Measurements from ENCODE around the gene MEGF11.

MEGF11 gene

DNA sequence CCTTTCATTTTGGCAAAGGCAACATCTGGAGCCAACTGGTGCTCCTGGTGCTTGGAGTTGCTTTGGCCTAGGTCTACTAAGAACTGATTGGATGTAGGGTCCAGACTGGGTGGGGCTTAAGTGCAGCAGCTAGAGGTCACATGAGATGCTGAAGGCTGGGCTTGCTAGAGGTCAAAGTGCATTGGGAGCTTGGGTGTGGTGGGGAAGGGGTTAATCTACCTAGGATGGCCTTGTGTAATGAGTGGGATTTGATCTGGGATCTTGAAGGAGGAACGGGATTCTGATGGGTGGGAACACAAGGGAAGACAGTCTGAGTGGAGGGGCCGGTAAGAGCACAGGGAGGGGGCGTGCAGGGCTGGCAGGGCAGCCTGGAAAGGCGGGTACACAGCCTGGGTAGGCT lies 258.7 kb downstream of the MEGF11 start:
- H3K27me3 Mint-ChIP-seq (ENCODE audit: low read depth): peaks cover 75% of the 10 kb centered on the region
- no peak for TF ChIP-seq CTCF (IDR thresholded peaks at IDR 0.05; ENCODE audit: unreplicated experiment in 3 of 3)
- H3K27ac Mint-ChIP-seq: no peak overlapping the region
- H3K36me3 Mint-ChIP-seq (ENCODE audit: low read depth): no peaks in the 10 kb centered on the region
- H3K4me3 Mint-ChIP-seq: no peak overlapping the region
- H3K9me3 Mint-ChIP-seq: no peaks in the 10 kb centered on the region
- H3K4me1 Mint-ChIP-seq: peaks cover 10% of the 10 kb centered on the region

- no peak overlapping the region for H3K4me3 Mint-ChIP-seq
- H3K27ac Mint-ChIP-seq: no peak overlapping the region
- no peak for TF ChIP-seq CTCF (IDR thresholded peaks at IDR 0.05; ENCODE audit: unreplicated experiment in 3 of 3)
- no peaks in the 10 kb centered on the region for H3K9me3 Mint-ChIP-seq
- peaks cover 10% of the 10 kb centered on the region for H3K4me1 Mint-ChIP-seq
- H3K27me3 Mint-ChIP-seq (ENCODE audit: low read depth): peaks cover 73% of the 10 kb centered on the region
- no peaks in the 10 kb centered on the region for H3K36me3 Mint-ChIP-seq (ENCODE audit: low read depth)
These were observed 259.8 kb downstream of the MEGF11 start for GRCh38 chr15:65993762-65994161.

DNA sequence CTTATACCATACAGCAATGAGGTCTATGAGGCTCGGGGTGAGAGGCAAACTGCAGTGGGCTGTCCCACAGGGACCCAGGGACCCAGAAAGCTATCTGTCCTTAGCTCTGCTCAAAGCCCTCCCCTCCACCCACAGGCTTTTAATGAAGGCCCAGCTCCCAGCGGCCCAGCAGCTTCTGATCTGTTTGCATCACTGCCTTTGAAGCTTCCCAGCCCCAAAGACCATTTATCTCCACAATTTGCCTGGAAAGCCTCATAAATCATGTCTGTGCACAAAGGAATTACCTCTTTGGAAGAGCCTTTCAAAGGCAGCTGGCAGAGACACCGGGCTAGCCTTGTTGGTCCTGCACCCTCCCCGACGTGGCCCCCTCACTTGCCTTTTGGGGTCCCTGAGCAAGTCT lies 260.3 kb downstream of the MEGF11 start:
- H3K4me3 Mint-ChIP-seq: no peak overlapping the region
- peaks cover 72% of the 10 kb centered on the region for H3K27me3 Mint-ChIP-seq (ENCODE audit: low read depth)
- H3K4me1 Mint-ChIP-seq: peaks cover 6% of the 10 kb centered on the region
- no peak overlapping the region for H3K27ac Mint-ChIP-seq
- H3K9me3 Mint-ChIP-seq: no peaks in the 10 kb centered on the region
- no peaks in the 10 kb centered on the region for H3K36me3 Mint-ChIP-seq (ENCODE audit: low read depth)
- no peak for TF ChIP-seq CTCF (IDR thresholded peaks at IDR 0.05; ENCODE audit: unreplicated experiment in 3 of 3)

GRCh38 chr15:65991721-65992483 lies 261.6 kb downstream of the MEGF11 start:
- Mint-ChIP-seq H3K4me3 (no peak overlapping the region), H3K27me3 (ENCODE audit: low read depth) (peaks cover 69% of the 10 kb centered on the region), H3K27ac (no peak overlapping the region), H3K4me1 (peaks cover 2% of the 10 kb centered on the region), H3K36me3 (ENCODE audit: low read depth) (no peaks in the 10 kb centered on the region), H3K9me3 (no peaks in the 10 kb centered on the region)
- no peak for TF ChIP-seq CTCF (IDR thresholded peaks at IDR 0.05; ENCODE audit: unreplicated experiment in 3 of 3)

DNA sequence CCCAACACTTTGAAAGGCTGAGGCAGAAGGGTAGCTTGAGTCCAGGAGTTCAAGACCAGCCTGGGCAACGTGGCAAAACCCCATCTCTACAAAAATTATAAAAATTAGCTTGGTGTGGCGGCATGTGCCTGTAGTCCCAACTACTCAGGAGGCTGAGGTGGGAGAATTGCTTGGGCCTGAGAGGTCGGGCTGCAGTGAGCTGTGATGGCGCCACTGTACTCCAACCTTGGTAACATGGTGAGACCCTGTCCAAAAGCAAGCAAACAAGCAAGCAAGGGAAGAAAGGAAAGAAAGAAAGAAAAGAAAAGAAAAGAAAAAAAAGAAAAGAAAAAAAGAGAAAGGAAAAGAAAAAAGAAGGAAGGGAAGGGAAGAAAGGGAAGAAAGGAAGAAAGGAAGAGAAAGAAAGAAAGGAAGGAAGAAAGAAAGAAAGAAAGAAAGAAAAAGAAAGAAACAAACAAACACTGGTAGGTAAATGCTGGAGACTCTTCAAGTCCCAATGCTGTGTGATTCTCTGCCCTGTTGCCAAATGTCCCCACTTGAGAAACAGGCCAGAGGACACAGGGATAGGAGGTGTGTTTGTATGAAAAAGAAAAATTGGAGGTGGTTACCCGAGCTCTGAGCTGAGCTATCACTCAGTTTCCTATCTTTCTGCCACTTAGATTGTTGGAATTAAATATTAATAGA lies 263.1 kb downstream of the MEGF11 start:
- Mint-ChIP-seq H3K4me3 (no peak overlapping the region), H3K4me1 (no peaks in the 10 kb centered on the region), H3K27ac (no peak overlapping the region), H3K27me3 (ENCODE audit: low read depth) (peaks cover 75% of the 10 kb centered on the region), H3K36me3 (ENCODE audit: low read depth) (no peaks in the 10 kb centered on the region), H3K9me3 (no peaks in the 10 kb centered on the region)
- no peak for TF ChIP-seq CTCF (IDR thresholded peaks at IDR 0.05; ENCODE audit: unreplicated experiment in 3 of 3)

GRCh38 chr15:65987100-65987499 lies 266.4 kb downstream of the MEGF11 start:
- Mint-ChIP-seq H3K9me3 (no peaks in the 10 kb centered on the region), H3K36me3 (ENCODE audit: low read depth) (no peaks in the 10 kb centered on the region), H3K4me3 (no peak overlapping the region), H3K4me1 (no peaks in the 10 kb centered on the region), H3K27me3 (ENCODE audit: low read depth) (peaks cover 73% of the 10 kb centered on the region), H3K27ac (no peak overlapping the region)
- no peak for TF ChIP-seq CTCF (IDR thresholded peaks at IDR 0.05; ENCODE audit: unreplicated experiment in 3 of 3)
